Left lung (tissue), 10 donors: ENCODE results near the gene XPNPEP3. TPM values are rescaled to one million over a fixed set of nuclear protein-coding genes. Genes with fewer than 3 reads are reported as not detected.
"Not testable (repeated sequence)": the region's sequence is repeated elsewhere in the genome, so short reads cannot be mapped to it uniquely, and the experiment has no call there.

Experiments used
- ATAC-seq: fragments of 200-7000 bp; cut with Tn5 transposase; one replicate; pipeline ENCODE4 v1.9.1; 2020; ENCODE audit warnings: moderate library complexity
- DNase-seq, 4 donors: peaks; one replicate each; pipeline ENCODE4 v3.0.0-alpha.2; 2013 to 2020
- H3K27ac ChIP-seq, 2 donors: fragments of 200-600 bp; sonication (generic) in 1 of 2; one replicate each; pipeline versions ENCODE4 v1.5.0 to v1.8.0; 2020 to 2021
- H3K27me3 ChIP-seq, 2 donors: fragments of 200-600 bp; sonication (generic) in 1 of 2; one replicate each; pipeline versions ENCODE4 v1.5.0 to v1.8.0; 2020 to 2021
- H3K36me3 ChIP-seq, 2 donors: fragments of 200-600 bp; sonication (generic) in 1 of 2; one replicate each; pipeline versions ENCODE4 v1.5.0 to v1.8.0; 2020 to 2021
- H3K4me1 ChIP-seq, 2 donors: fragments of 200-600 bp; one replicate each; pipeline ENCODE4 v1.8.0; 2021
- H3K4me3 ChIP-seq, 2 donors: fragments of 200-600 bp; sonication (generic) in 1 of 2; one replicate each; pipeline versions ENCODE4 v1.5.0 to v1.8.0; 2020 to 2021; ENCODE audit warnings: mild to moderate bottlenecking in 1 of 2
- H3K9me3 ChIP-seq, 2 donors: fragments of 200-600 bp; sonication (generic) in 1 of 2; one replicate each; pipeline versions ENCODE4 v1.5.0 to v1.8.0; 2020 to 2021
- intact Hi-C, 2 donors: fragments of 100-400 bp; cut with DNase I; formaldehyde crosslinking; loops; one replicate each; pipeline versions ENCODE4 v1.11.2 to v1.14.2; 2022
- polyA plus RNA-seq, 6 donors: library from polyadenylated mRNA; unstranded; fragments of 120-200 nt; gene quantifications; one replicate each; pipeline ENCODE4 v1.2.1, GENCODE V29; 2013; ENCODE audit not compliant: insufficient read length in 6 of 6
- total RNA-seq, 2 donors: library from RNA; stranded (reverse); fragmentation: NEBNext Ultra II Directional; extraction: Animal tissue kit (Norgen Biotek cat#: 25700); gene quantifications; one replicate each; pipeline ENCODE4 v1.2.1, GENCODE V29; 2021
- TF ChIP-seq, protein P1 (sequence below), 2 donors: fragments of 200-600 bp; sonication (generic) in 1 of 2; IDR thresholded peaks; one replicate each; pipeline versions ENCODE4 v1.5.0 to v1.8.0; 2021; ENCODE audit warnings: antibody characterized with exemption in 2 of 2
- donor health status: DM: no; HTN: yes; CAD: no.
- donor health status: DM: no; HTN: no; CAD: no.

The XPNPEP3 gene
- total and polyA plus RNA-seq, 8 donors: 12.1 to 25.6 (median 21.9) TPM

DNA sequence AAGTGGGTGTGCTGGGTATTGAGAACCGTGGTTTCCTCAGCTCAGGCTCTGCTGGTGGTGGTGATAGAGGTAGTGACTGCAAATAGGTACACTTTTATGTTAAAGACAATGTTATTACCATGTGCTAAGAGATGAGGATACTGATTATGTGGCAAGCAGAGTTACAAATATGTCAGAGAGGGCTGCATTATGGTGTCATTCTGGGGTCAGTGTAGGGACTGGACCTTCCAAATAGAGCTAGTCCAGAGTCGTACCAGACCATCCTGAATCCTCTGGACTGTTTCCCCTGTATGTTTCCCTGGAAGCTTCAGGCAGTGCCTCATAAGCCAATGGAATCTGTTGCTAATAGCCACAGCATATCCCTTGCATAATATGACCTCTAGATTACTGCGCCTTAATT lies 5.1 kb downstream of the XPNPEP3 start, which contains the start of gene DNAJB7:
TSS of gene DNAJB7 (minus strand) at position 101 of the 400 bp plus-strand sequence. CDS start 119 bp downstream, outside the sequence.
- no peak within 1 kb of the TSS for H3K27ac ChIP-seq
- peaks cover 0 to 4% of the 10 kb centered on the region in 2 donors for H3K36me3 ChIP-seq
- peaks cover 12 to 18% of the 10 kb centered on the region in 2 donors for H3K4me1 ChIP-seq
- ATAC-seq (no peak), DNase-seq (no peak)
- H3K4me3 ChIP-seq: no peak within 1 kb of the TSS
- no peaks in the 10 kb centered on the region for H3K9me3 ChIP-seq
- H3K27me3 ChIP-seq: no peaks in the 10 kb centered on the region
- TF ChIP-seq, protein P1, sequence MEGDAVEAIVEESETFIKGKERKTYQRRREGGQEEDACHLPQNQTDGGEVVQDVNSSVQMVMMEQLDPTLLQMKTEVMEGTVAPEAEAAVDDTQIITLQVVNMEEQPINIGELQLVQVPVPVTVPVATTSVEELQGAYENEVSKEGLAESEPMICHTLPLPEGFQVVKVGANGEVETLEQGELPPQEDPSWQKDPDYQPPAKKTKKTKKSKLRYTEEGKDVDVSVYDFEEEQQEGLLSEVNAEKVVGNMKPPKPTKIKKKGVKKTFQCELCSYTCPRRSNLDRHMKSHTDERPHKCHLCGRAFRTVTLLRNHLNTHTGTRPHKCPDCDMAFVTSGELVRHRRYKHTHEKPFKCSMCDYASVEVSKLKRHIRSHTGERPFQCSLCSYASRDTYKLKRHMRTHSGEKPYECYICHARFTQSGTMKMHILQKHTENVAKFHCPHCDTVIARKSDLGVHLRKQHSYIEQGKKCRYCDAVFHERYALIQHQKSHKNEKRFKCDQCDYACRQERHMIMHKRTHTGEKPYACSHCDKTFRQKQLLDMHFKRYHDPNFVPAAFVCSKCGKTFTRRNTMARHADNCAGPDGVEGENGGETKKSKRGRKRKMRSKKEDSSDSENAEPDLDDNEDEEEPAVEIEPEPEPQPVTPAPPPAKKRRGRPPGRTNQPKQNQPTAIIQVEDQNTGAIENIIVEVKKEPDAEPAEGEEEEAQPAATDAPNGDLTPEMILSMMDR (IDR thresholded peaks at IDR 0.05): no peak
- intact Hi-C loops: no loop called here

DNA sequence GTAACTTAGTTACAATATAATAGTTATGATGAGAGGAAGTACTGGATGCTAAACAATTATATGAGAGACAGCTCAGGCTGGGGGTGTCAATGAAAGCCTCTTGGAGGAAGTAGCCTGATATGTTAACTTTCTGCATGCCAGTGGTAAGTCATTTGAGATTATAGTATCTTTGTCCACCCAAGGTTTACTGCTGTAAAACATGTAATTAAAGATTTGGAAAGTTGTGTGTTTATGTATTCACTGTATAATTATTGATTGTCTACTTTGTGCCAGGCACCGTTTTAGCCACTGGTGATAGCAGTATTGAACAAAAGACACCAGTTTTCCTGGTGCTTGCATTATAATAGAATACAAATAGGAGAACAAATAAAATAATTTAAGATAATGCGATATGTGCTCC lies 5.6 kb downstream of the XPNPEP3 start:
- no peak overlapping the region for H3K27ac ChIP-seq
- TF ChIP-seq, protein P1 (IDR thresholded peaks at IDR 0.05): no peak
- H3K4me3 ChIP-seq: no peak overlapping the region
- peaks cover 12 to 15% of the 10 kb centered on the region in 2 donors for H3K4me1 ChIP-seq
- intact Hi-C loops: no loop called here
- no peak for ATAC-seq
- no peaks in the 10 kb centered on the region for H3K27me3 ChIP-seq
- H3K36me3 ChIP-seq: peaks cover 0 to 4% of the 10 kb centered on the region in 2 donors
- DNase-seq: no peak
- H3K9me3 ChIP-seq: no peaks in the 10 kb centered on the region

DNA sequence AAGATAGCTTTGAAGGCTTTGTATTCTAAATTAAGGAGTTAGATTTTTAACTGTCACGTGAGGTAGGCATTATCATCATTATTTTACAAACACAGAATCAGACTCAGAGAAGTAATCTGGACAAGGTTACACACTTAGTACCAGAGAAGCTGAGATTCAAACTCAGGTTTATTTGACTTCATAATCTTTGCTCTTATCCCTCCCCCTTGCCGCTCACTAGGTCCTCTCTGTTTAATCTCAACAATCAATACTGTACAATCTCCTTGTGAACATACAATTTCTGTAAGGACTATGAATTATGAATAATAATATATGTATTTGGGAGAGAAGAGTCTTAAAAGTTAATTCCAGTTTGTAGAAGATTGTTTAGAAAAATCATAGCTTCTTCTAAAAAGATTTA lies 10.2 kb downstream of the XPNPEP3 start:
- DNase-seq: no peak
- Histone ChIP-seq H3K4me1 (peaks cover 0 to 6% of the 10 kb centered on the region in 2 donors), H3K27me3 (no peaks in the 10 kb centered on the region), H3K36me3 (peaks cover 0 to 20% of the 10 kb centered on the region in 2 donors), H3K9me3 (no peaks in the 10 kb centered on the region), H3K27ac (no peak overlapping the region), H3K4me3 (no peak overlapping the region)
- ATAC-seq: no peak
- TF ChIP-seq, protein P1 (IDR thresholded peaks at IDR 0.05): no peak
- intact Hi-C loops: no loop called here

DNA sequence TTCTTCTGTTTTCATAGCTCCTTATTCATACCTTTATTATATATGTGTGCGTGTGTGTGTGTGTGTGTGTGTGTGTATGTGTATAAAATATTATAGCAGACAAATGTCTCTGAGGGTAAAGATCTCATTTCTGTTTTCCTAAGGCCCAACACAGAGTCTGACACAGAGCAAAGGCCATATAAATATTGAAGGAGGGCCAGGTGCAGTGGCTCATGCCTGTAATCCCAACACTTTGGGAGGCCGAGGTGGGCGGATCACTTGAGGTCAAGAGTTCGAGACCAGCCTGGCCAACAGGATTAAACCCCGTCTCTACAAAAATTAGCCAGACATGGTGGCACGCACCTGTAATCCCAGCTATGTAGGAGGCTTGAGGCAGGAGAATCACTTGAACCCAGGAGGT lies 11.4 kb downstream of the XPNPEP3 start:
- H3K4me3 ChIP-seq, intact Hi-C loops, H3K27me3 ChIP-seq, H3K27ac ChIP-seq, H3K4me1 ChIP-seq, DNase-seq, ATAC-seq, H3K9me3 ChIP-seq: not testable (repeated sequence)
- peaks cover 0 to 22% of the 10 kb centered on the region in 2 donors for H3K36me3 ChIP-seq

DNA sequence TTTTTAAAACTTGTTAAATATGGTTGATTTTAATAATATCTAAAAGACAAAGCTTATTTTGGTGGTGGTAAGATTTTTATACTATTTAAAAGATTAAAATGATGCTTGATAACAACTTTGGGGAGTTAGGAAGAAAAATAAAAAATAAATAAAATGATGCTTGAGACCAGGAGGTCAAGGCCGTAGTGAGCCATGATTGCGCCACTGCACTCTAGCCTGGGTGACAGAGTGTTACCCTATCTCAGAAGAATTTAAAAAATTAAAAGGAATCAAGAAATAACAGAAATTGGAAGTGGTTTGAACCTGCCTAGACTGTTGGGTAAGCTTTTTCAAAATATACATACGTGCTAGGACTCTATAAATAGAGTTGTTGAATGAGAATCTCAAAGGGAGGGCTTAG lies 17.1 kb downstream of the XPNPEP3 start:
- H3K4me1 ChIP-seq: no peaks in the 10 kb centered on the region
- H3K36me3 ChIP-seq: peaks cover 0 to 29% of the 10 kb centered on the region in 2 donors
- TF ChIP-seq, protein P1 (IDR thresholded peaks at IDR 0.05): no peak
- DNase-seq (no peak), ATAC-seq (no peak)
- intact Hi-C loops: no loop called here
- H3K27me3 ChIP-seq: no peaks in the 10 kb centered on the region
- no peaks in the 10 kb centered on the region for H3K9me3 ChIP-seq
- no peak overlapping the region for H3K4me3 ChIP-seq
- H3K27ac ChIP-seq: no peak overlapping the region

DNA sequence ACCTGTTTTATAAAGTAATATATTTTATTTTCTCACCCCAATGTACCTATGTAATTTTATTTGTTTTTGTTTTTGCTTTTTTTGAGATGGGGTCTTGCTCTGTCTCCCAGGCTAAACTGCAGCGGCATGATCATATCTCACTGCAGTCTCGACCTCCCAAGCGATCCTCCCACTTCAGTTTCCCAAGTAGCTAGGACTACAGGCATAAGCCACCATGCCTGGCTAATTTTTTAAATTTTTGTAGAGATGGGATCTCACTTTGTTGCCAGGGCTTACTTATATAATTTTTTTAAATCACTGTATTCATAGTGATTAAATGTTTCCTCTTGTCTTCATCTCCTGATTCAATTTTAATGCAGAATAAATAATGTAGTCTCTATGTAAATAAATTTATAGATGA lies 18.2 kb downstream of the XPNPEP3 start:
- no peaks in the 10 kb centered on the region for H3K27me3 ChIP-seq
- peaks cover 0 to 28% of the 10 kb centered on the region in 2 donors for H3K36me3 ChIP-seq
- no peak overlapping the region for H3K4me3 ChIP-seq
- DNase-seq (no peak), ATAC-seq (no peak)
- TF ChIP-seq, protein P1 (IDR thresholded peaks at IDR 0.05): no peak
- intact Hi-C loops: no loop called here
- H3K27ac ChIP-seq: no peak overlapping the region
- H3K9me3 ChIP-seq: no peaks in the 10 kb centered on the region
- no peaks in the 10 kb centered on the region for H3K4me1 ChIP-seq
